ENCODE results near the gene ZNF546.

- TF ChIP-seq SIN3A (IDR thresholded peaks at IDR 0.05; ENCODE audit: borderline replicate concordance, insufficient read depth, low read length) (no peak), POLR2AphosphoS5 (IDR thresholded peaks at IDR 0.05; ENCODE audit: low read depth, low read length) (no peak)
Measured at GRCh38 chr19:40059624-40060023, 62.8 kb downstream of the ZNF546 start.

All from PFSK-1 (cell line).